Gastrocnemius medialis (tissue), 4 donors: ENCODE measurements around the gene SORBS2. TPM values are rescaled to one million over a fixed set of nuclear protein-coding genes. Genes with fewer than 3 reads are reported as not detected.
A peak's percentile ranks its signal among the peaks of the same experiment; 100 is the strongest.

ENCODE experiments used
- ATAC-seq, 2 donors: fragments of 150-250 bp; one replicate each; pipeline ENCODE4 v1.9.1; 2016
- DNase-seq, 2 donors: peaks; one replicate each; pipeline ENCODE4 v3.0.0-alpha.2; 2019
- H3K27ac ChIP-seq, 4 donors: fragments of 200-600 bp; sonication (generic); 1 replicate in 1 of 4; 2 replicates in 3 of 4; pipeline ENCODE4 v1.5.1; 2016 to 2018; ENCODE audit warnings: mild to moderate bottlenecking in 2 of 4, moderate library complexity in 1 of 4
- H3K27me3 ChIP-seq, 3 donors: fragments of 200-600 bp; sonication (generic) in 2 of 3; 1 replicate in 1 of 3; 2 replicates in 2 of 3; pipeline versions ENCODE4 v1.5.1 to v1.6.0; 2016 to 2019; ENCODE audit warnings: mild to moderate bottlenecking in 1 of 3, moderate library complexity in 1 of 3
- H3K36me3 ChIP-seq, 2 donors: fragments of 200-600 bp; sonication (generic) in 1 of 2; one replicate each; pipeline ENCODE4 v1.5.1; 2017 to 2018
- H3K4me1 ChIP-seq, 2 donors: fragments of 200-600 bp; sonication (generic) in 1 of 2; one replicate each; pipeline ENCODE4 v1.5.1; 2016 to 2017; ENCODE audit warnings: mild to moderate bottlenecking in 2 of 2
- H3K4me3 ChIP-seq, 4 donors: fragments of 200-600 bp; sonication (generic) in 3 of 4; 1 replicate in 1 of 4; 2 replicates in 3 of 4; pipeline ENCODE4 v1.5.1; 2016 to 2019; ENCODE audit warnings: mild to moderate bottlenecking in 2 of 4
- H3K9me3 ChIP-seq, 3 donors: fragments of 200-600 bp; sonication (generic) in 2 of 3; 1 replicate in 1 of 3; 2 replicates in 2 of 3; pipeline ENCODE4 v1.5.1; 2016 to 2019
- POLR2A ChIP-seq, 2 donors: fragments of 450-650 bp; IDR thresholded peaks; one replicate each; pipeline ENCODE4 v1.6.1; 2017; ENCODE audit warnings: antibody characterized with exemption in 2 of 2, mild to moderate bottlenecking in 2 of 2, moderate library complexity in 2 of 2
- in situ Hi-C, 4 donors: fragments of 200-750 bp; cut with MboI; loops; one replicate each; pipeline versions ENCODE4 v1.15.0 to v1.8.0; 2017; ENCODE audit warnings: low sequenced_read_pairs in 4 of 4
- intact Hi-C: fragments of 100-400 bp; cut with DNase I; formaldehyde crosslinking; loops from one replicate; pipeline ENCODE4 v1.15.1; 2023; ENCODE audit warnings: low total_unique reads
- total RNA-seq, 4 donors: library from RNA; depleted of rRNA; stranded (reverse); fragments of >200 nt; gene quantifications; one replicate each; pipeline versions ENCODE4 v1.1.0 to v1.2.3, GENCODE V29; 2016
- TF ChIP-seq, protein P1 (sequence below), 5 experiments: fragments of 450-650 bp in 3 of 5; fragments of 200-600 bp in 2 of 5; sonication (generic) in 2 of 5; IDR thresholded peaks in 4 of 5; conservative IDR thresholded peaks in 1 of 5; 1 replicate in 4 of 5; 2 replicates in 1 of 5; pipeline ENCODE4 v1.5.1; 2016 to 2019; ENCODE audit warnings: antibody characterized with exemption in 5 of 5, mild to moderate bottlenecking in 3 of 5, moderate library complexity in 3 of 5

SORBS2 gene
- total RNA-seq, 4 donors from 2014 or later = 15.3 to 64.5 (median 17.4) TPM

DNA sequence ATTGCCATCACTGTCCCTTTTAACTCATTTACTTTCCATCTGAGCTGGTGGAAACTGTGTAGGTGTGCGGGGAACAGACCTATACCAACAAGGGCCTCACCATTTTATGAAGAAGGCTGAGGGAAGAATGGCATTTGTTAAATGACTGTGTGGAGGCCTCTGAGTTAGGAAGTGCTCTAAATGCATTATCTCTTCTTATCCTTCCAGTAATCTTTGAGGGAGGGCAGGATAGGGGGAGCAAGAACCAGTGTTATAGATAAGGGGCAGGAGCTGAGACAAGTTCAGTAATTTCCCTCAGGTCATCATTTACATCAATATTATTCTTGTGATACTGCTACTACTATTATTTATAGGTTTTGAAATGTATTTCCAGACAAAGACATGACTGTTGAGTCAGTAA, 154.3 kb downstream of the SORBS2 start:
- intact Hi-C loops = no loop called here

DNA sequence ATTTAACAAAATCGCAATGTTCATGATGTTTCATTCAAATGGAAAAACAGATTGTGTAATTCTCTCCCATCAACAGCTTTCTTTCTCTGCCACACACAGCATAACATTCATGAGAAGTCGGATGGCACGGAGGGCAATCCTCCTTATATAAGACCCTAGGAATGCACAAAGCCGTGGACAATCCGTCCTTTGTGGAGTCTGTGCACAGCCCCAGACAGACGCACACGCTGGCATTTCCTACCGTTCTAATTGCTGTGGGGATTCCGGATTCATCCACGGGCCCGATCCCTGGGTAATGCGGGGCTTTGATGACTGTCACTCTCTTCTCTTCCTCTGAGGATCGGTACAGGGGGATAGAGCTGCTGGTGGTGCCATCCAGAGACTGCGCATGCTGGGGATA, 154.8 kb downstream of the SORBS2 start:
- no peaks in the 10 kb centered on the region for H3K9me3 ChIP-seq
- no peak for TF ChIP-seq POLR2A (IDR thresholded peaks at IDR 0.05)
- TF ChIP-seq, protein P1, sequence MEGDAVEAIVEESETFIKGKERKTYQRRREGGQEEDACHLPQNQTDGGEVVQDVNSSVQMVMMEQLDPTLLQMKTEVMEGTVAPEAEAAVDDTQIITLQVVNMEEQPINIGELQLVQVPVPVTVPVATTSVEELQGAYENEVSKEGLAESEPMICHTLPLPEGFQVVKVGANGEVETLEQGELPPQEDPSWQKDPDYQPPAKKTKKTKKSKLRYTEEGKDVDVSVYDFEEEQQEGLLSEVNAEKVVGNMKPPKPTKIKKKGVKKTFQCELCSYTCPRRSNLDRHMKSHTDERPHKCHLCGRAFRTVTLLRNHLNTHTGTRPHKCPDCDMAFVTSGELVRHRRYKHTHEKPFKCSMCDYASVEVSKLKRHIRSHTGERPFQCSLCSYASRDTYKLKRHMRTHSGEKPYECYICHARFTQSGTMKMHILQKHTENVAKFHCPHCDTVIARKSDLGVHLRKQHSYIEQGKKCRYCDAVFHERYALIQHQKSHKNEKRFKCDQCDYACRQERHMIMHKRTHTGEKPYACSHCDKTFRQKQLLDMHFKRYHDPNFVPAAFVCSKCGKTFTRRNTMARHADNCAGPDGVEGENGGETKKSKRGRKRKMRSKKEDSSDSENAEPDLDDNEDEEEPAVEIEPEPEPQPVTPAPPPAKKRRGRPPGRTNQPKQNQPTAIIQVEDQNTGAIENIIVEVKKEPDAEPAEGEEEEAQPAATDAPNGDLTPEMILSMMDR (IDR thresholded peaks at IDR 0.05 in 4 of 5, conservative IDR thresholded peaks at IDR 0.05 in 1 of 5) = no peak
- H3K36me3 ChIP-seq = no peaks in the 10 kb centered on the region
- DNase-seq (no peak), ATAC-seq (no peak)
- no peaks in the 10 kb centered on the region for H3K4me1 ChIP-seq
- intact Hi-C loops = no loop called here
- peak overlapping the region in 3 of 4 donors; percentile 14 to 32 (median 31) for H3K4me3 ChIP-seq
- no peaks in the 10 kb centered on the region for H3K27me3 ChIP-seq
- peak overlapping the region in 1 of 4 donors; percentile 35 for H3K27ac ChIP-seq
- in situ Hi-C loops = no loop called here

More for the DNA sequence above, 154.3 kb downstream of the SORBS2 start:
- no peak for TF ChIP-seq POLR2A (IDR thresholded peaks at IDR 0.05)
- TF ChIP-seq, protein P1 (IDR thresholded peaks at IDR 0.05 in 4 of 5, conservative IDR thresholded peaks at IDR 0.05 in 1 of 5) = no peak
- no peak for DNase-seq
- H3K36me3 ChIP-seq = no peaks in the 10 kb centered on the region
- H3K4me1 ChIP-seq = no peaks in the 10 kb centered on the region
- H3K27ac ChIP-seq = no peak overlapping the region
- H3K4me3 ChIP-seq = no peak overlapping the region
- H3K9me3 ChIP-seq = no peaks in the 10 kb centered on the region
- no peaks in the 10 kb centered on the region for H3K27me3 ChIP-seq
- ATAC-seq = no peak
- in situ Hi-C loops = no loop called here

DNA sequence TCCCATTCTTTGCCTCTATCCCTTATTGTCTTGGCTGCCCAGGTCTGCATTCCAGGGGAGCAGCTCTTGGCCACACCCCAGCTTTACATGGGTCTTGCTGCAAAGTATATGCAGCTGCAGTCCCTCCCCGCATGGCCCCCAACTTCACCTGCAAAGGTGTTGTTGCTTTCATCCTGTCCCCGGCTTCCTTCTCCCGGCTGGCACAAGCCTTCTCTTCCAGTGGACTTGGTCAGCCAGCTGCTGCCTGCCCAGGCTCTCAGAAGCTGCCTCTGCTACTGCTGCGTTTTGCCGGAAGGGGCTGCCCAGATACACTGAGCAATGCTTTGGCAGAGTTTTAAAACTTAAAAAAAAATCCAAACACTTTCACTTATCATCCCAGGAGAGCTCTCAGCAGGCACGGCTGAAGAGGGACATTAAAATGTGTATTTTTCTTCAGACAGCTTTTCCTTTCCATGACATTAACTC, 155.5 kb downstream of the SORBS2 start:
- Histone ChIP-seq H3K9me3 (no peaks in the 10 kb centered on the region), H3K27me3 (no peaks in the 10 kb centered on the region), H3K36me3 (no peaks in the 10 kb centered on the region), H3K4me1 (no peaks in the 10 kb centered on the region), H3K27ac (peak overlapping the region in 1 of 4 donors; percentile 35), H3K4me3 (peak overlapping the region; percentile 4 to 32 (median 22))
- no peak for DNase-seq
- intact Hi-C loops = no loop called here
- in situ Hi-C loops = no loop called here
- peak; percentile 36 to 39 for ATAC-seq
- no peak for TF ChIP-seq POLR2A (IDR thresholded peaks at IDR 0.05)

- H3K36me3 ChIP-seq = no peaks in the 10 kb centered on the region
- H3K27ac ChIP-seq = peak overlapping the region in 2 of 4 donors; percentile 12 to 18
- no peak for ATAC-seq
- H3K4me1 ChIP-seq = no peaks in the 10 kb centered on the region
- TF ChIP-seq POLR2A (IDR thresholded peaks at IDR 0.05) = no peak
- TF ChIP-seq, protein P1 (IDR thresholded peaks at IDR 0.05 in 4 of 5, conservative IDR thresholded peaks at IDR 0.05 in 1 of 5) = no peak
- in situ Hi-C loops = no loop called here
- no peak for DNase-seq
- peak overlapping the region in 2 of 4 donors; percentile 5 to 31 for H3K4me3 ChIP-seq
- H3K27me3 ChIP-seq = no peaks in the 10 kb centered on the region
- intact Hi-C loops = no loop called here
- no peaks in the 10 kb centered on the region for H3K9me3 ChIP-seq
Measured at GRCh38 chr4:185654965-185655554, 156.9 kb downstream of the SORBS2 start.

- in situ Hi-C loops = no loop called here
- Histone ChIP-seq H3K4me3 (peak overlapping the region in 1 of 4 donors; percentile 5), H3K27ac (no peak overlapping the region), H3K9me3 (no peaks in the 10 kb centered on the region), H3K4me1 (no peaks in the 10 kb centered on the region), H3K27me3 (no peaks in the 10 kb centered on the region), H3K36me3 (no peaks in the 10 kb centered on the region)
- no peak for TF ChIP-seq POLR2A (IDR thresholded peaks at IDR 0.05)
- TF ChIP-seq, protein P1 (IDR thresholded peaks at IDR 0.05 in 4 of 5, conservative IDR thresholded peaks at IDR 0.05 in 1 of 5) = no peak
- ATAC-seq (no peak), DNase-seq (no peak)
- intact Hi-C loops = no loop called here
Measured at GRCh38 chr4:185654311-185654710, 157.7 kb downstream of the SORBS2 start.
